Vagina (tissue), 2 donors: Measurements from ENCODE around the gene C17orf50.

ENCODE experiments used
- POLR2A ChIP-seq, 2 donors: fragments of 450-650 bp; IDR thresholded peaks; one replicate each; pipeline ENCODE4 v1.6.1; 2017; ENCODE audit warnings: antibody characterized with exemption in 2 of 2, mild to moderate bottlenecking in 2 of 2, moderate library complexity in 2 of 2
- TF ChIP-seq, protein P1 (sequence below), 3 experiments: fragments of 450-650 bp in 2 of 3; fragments of 200-600 bp in 1 of 3; sonication (generic) in 1 of 3; IDR thresholded peaks; one replicate each; pipeline ENCODE4 v1.5.1; 2017 to 2019; ENCODE audit warnings: antibody characterized with exemption in 3 of 3, mild to moderate bottlenecking in 2 of 3, moderate library complexity in 2 of 3

GRCh38 chr17:35738519-35739133 lies 22.1 kb upstream of the C17orf50 start:
- TF ChIP-seq, protein P1, sequence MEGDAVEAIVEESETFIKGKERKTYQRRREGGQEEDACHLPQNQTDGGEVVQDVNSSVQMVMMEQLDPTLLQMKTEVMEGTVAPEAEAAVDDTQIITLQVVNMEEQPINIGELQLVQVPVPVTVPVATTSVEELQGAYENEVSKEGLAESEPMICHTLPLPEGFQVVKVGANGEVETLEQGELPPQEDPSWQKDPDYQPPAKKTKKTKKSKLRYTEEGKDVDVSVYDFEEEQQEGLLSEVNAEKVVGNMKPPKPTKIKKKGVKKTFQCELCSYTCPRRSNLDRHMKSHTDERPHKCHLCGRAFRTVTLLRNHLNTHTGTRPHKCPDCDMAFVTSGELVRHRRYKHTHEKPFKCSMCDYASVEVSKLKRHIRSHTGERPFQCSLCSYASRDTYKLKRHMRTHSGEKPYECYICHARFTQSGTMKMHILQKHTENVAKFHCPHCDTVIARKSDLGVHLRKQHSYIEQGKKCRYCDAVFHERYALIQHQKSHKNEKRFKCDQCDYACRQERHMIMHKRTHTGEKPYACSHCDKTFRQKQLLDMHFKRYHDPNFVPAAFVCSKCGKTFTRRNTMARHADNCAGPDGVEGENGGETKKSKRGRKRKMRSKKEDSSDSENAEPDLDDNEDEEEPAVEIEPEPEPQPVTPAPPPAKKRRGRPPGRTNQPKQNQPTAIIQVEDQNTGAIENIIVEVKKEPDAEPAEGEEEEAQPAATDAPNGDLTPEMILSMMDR (IDR thresholded peaks at IDR 0.05), result no peak
- no peak for TF ChIP-seq POLR2A (IDR thresholded peaks at IDR 0.05)
